Breast epithelium (tissue), 4 donors: ENCODE measurements around the gene TNFSF10. TPM values are rescaled to one million over a fixed set of nuclear protein-coding genes. Genes with fewer than 3 reads are reported as not detected.

Experiments used
- DNase-seq, 2 donors: peaks; one replicate each; pipeline ENCODE4 v3.0.0-alpha.2; 2019; ENCODE audit warnings: low spot score in 2 of 2
- H3K27ac ChIP-seq, 2 donors: fragments of 200-600 bp; sonication (generic) in 1 of 2; one replicate each; pipeline ENCODE4 v1.5.1; 2016 to 2019; ENCODE audit warnings: mild to moderate bottlenecking in 1 of 2
- H3K27me3 ChIP-seq, 2 donors: fragments of 200-600 bp; sonication (generic) in 1 of 2; one replicate each; pipeline versions ENCODE4 v1.5.1 to v1.6.0; 2017 to 2019; ENCODE audit warnings: control low read depth in 1 of 2, mild to moderate bottlenecking in 1 of 2
- H3K36me3 ChIP-seq: fragments of 200-600 bp; one replicate; pipeline ENCODE4 v1.5.1; 2019
- H3K4me1 ChIP-seq, 2 donors: fragments of 200-600 bp; sonication (generic); one replicate each; pipeline ENCODE4 v1.5.1; 2016 to 2019; ENCODE audit warnings: control low read depth in 1 of 2
- H3K4me3 ChIP-seq, 3 donors: fragments of 200-600 bp; sonication (generic); 1 replicate in 2 of 3; 2 replicates in 1 of 3; pipeline ENCODE4 v1.5.1; 2016 to 2019; ENCODE audit warnings: mild to moderate bottlenecking in 3 of 3, moderate library complexity in 2 of 3
- H3K9me3 ChIP-seq, 2 donors: fragments of 200-600 bp; sonication (generic) in 1 of 2; one replicate each; pipeline ENCODE4 v1.5.1; 2016 to 2019; ENCODE audit warnings: control low read depth in 1 of 2
- CTCF ChIP-seq, 3 donors: fragments of 450-650 bp; IDR thresholded peaks; one replicate each; pipeline ENCODE4 v1.5.1; 2016 to 2017; ENCODE audit warnings: antibody characterized with exemption in 3 of 3, mild to moderate bottlenecking in 3 of 3, moderate library complexity in 3 of 3
- POLR2A ChIP-seq: fragments of 450-650 bp; IDR thresholded peaks from one replicate; pipeline ENCODE4 v1.6.1; 2016; ENCODE audit warnings: antibody characterized with exemption, mild to moderate bottlenecking, moderate library complexity
- POLR2AphosphoS5 ChIP-seq, 3 donors: sonication (generic); formaldehyde crosslinking; IDR thresholded peaks; one replicate each; pipeline ENCODE4 v1.6.1; 2017; ENCODE audit warnings: antibody characterized with exemption in 3 of 3
- intact Hi-C: fragments of 100-400 bp; cut with DNase I; formaldehyde crosslinking; loops from one replicate; pipeline ENCODE4 v1.15.1; 2023; ENCODE audit warnings: low total_unique reads
- total RNA-seq, 3 donors: library from RNA; depleted of rRNA; stranded (reverse); fragments of >200 nt; gene quantifications; one replicate each; pipeline ENCODE4 v1.1.0, GENCODE V29; 2016

Gene TNFSF10
- total RNA-seq, 3 donors from 2014 or later, result 37.0 to 294 (median 155) TPM

GRCh38 chr3:172530566-172530965 is 7.3 kb upstream of the TNFSF10 start:
- no peak for DNase-seq
- H3K36me3 ChIP-seq, result no peaks in the 10 kb centered on the region
- TF ChIP-seq CTCF (IDR thresholded peaks at IDR 0.05) (no peak), POLR2A (no peak)
- no peaks in the 10 kb centered on the region for H3K27me3 ChIP-seq
- intact Hi-C loops, result no loop called here
- H3K4me1 ChIP-seq, result no peaks in the 10 kb centered on the region
- H3K9me3 ChIP-seq, result no peaks in the 10 kb centered on the region
- H3K4me3 ChIP-seq, result no peak overlapping the region
- H3K27ac ChIP-seq, result no peak overlapping the region

GRCh38 chr3:172530101-172530561 is 6.9 kb upstream of the TNFSF10 start:
- Histone ChIP-seq H3K4me1 (no peaks in the 10 kb centered on the region), H3K27ac (no peak overlapping the region), H3K36me3 (no peaks in the 10 kb centered on the region), H3K9me3 (no peaks in the 10 kb centered on the region), H3K27me3 (no peaks in the 10 kb centered on the region), H3K4me3 (no peak overlapping the region)
- DNase-seq, result no peak
- intact Hi-C loops, result no loop called here
- TF ChIP-seq POLR2AphosphoS5 (IDR thresholded peaks at IDR 0.05) (no peak), POLR2A (no peak), CTCF (IDR thresholded peaks at IDR 0.05) (no peak)

- no peak for DNase-seq
- Histone ChIP-seq H3K36me3 (no peaks in the 10 kb centered on the region), H3K4me3 (no peak overlapping the region), H3K27me3 (no peaks in the 10 kb centered on the region), H3K9me3 (no peaks in the 10 kb centered on the region), H3K4me1 (no peaks in the 10 kb centered on the region), H3K27ac (no peak overlapping the region)
- intact Hi-C loops, result no loop called here
- TF ChIP-seq POLR2A, result no peak
- no peak for TF ChIP-seq CTCF (IDR thresholded peaks at IDR 0.05)
- TF ChIP-seq POLR2AphosphoS5 (IDR thresholded peaks at IDR 0.05), result no peak
Measured at GRCh38 chr3:172528677-172529076, 5.4 kb upstream of the TNFSF10 start.

- no peaks in the 10 kb centered on the region for H3K27me3 ChIP-seq
- no peak overlapping the region for H3K27ac ChIP-seq
- no peak for TF ChIP-seq POLR2A
- no peak for TF ChIP-seq POLR2AphosphoS5 (IDR thresholded peaks at IDR 0.05)
- no peak for TF ChIP-seq CTCF (IDR thresholded peaks at IDR 0.05)
- H3K36me3 ChIP-seq, result no peaks in the 10 kb centered on the region
- DNase-seq, result no peak
- no peak overlapping the region for H3K4me3 ChIP-seq
- no peaks in the 10 kb centered on the region for H3K9me3 ChIP-seq
- intact Hi-C loops, result no loop called here
- no peaks in the 10 kb centered on the region for H3K4me1 ChIP-seq
Measured at GRCh38 chr3:172527306-172527705, 4.1 kb upstream of the TNFSF10 start.

- Histone ChIP-seq H3K27me3 (no peaks in the 10 kb centered on the region), H3K9me3 (no peaks in the 10 kb centered on the region), H3K4me1 (no peaks in the 10 kb centered on the region), H3K4me3 (no peak overlapping the region), H3K27ac (peak overlapping the region in 1 of 2 donors; percentile 92), H3K36me3 (no peaks in the 10 kb centered on the region)
- DNase-seq, result no peak
- TF ChIP-seq POLR2A (no peak), CTCF (IDR thresholded peaks at IDR 0.05) (no peak)
- intact Hi-C loops, result no loop called here
Measured at GRCh38 chr3:172525116-172525613, 1.9 kb upstream of the TNFSF10 start.
